WTC11 (cell line): ENCODE results near the gene SLC8A3. TPM values are rescaled to one million over a fixed set of nuclear protein-coding genes. Genes with fewer than 3 reads are reported as not detected.
"Not testable (repeated sequence)": the region's sequence is repeated elsewhere in the genome, so short reads cannot be mapped to it uniquely, and the experiment has no call there.

Experiments
- ATAC-seq: fragments of 200-7000 bp; cut with Tn5 transposase; 2 replicates; pipeline ENCODE4 v1.10.0; 2021; ENCODE audit warnings: mild to moderate bottlenecking, moderate library complexity
- Bru-seq: library from RNA; stranded (reverse); fragments of 400-500 nt; gene quantifications from one replicate; lab custom pipeline; 2021; lab: Mats Ljungman, UMichigan
- CTCF ChIA-PET: fragments of 300-600 bp; sonication (Branson Sonifier 250); formaldehyde crosslinking; loops from one replicate; lab custom pipeline; 2021; ENCODE audit warnings: antibody characterized with exemption; lab: Charles Lee
- POLR2A ChIA-PET: fragments of 350-600 bp; sonication (Branson Sonifier 250); formaldehyde crosslinking; loops from one replicate; lab custom pipeline; 2021; ENCODE audit warnings: antibody characterized with exemption; lab: Charles Lee
- DNase-seq: peaks from one replicate; pipeline ENCODE4 v3.0.0; 2021; ENCODE audit warnings: low spot score
- H3K27ac Mint-ChIP-seq: 2 replicates; pipeline ENCODE4 v1.8.0; 2021; ENCODE audit warnings: mixed read lengths
- H3K27me3 Mint-ChIP-seq: 2 replicates; pipeline ENCODE4 v1.8.0; 2021; ENCODE audit warnings: low read depth, mild to moderate bottlenecking, moderate library complexity, mixed read lengths
- H3K36me3 Mint-ChIP-seq: 2 replicates; pipeline ENCODE4 v1.8.0; 2021; ENCODE audit warnings: mixed read lengths
- H3K4me1 Mint-ChIP-seq: 2 replicates; pipeline ENCODE4 v1.8.0; 2022; ENCODE audit warnings: mixed read lengths
- H3K4me3 Mint-ChIP-seq: 2 replicates; pipeline ENCODE4 v1.8.0; 2021; ENCODE audit warnings: mild to moderate bottlenecking, moderate library complexity, mixed read lengths
- H3K9me3 Mint-ChIP-seq: 2 replicates; pipeline ENCODE4 v1.8.0; 2021; ENCODE audit warnings: mixed read lengths
- CREM ChIP-seq: sonication (generic); formaldehyde crosslinking; IDR thresholded peaks from 2 replicates; pipeline ENCODE4 v1.8.1; 2022; ENCODE audit warnings: mild to moderate bottlenecking, missing genetic modification reagents, moderate library complexity
- ELF4 ChIP-seq: sonication (generic); formaldehyde crosslinking; IDR thresholded peaks from 2 replicates; pipeline ENCODE4 v1.8.1; 2022; ENCODE audit warnings: low read depth, mild to moderate bottlenecking, moderate library complexity, missing genetic modification reagents
- GABPB1 ChIP-seq: sonication (generic); formaldehyde crosslinking; IDR thresholded peaks from 2 replicates; pipeline ENCODE4 v1.8.1; 2023; ENCODE audit warnings: mild to moderate bottlenecking, missing genetic modification reagents
- NR1H2 ChIP-seq: sonication (generic); formaldehyde crosslinking; IDR thresholded peaks from 2 replicates; pipeline ENCODE4 v1.9.0; 2021; ENCODE audit warnings: mild to moderate bottlenecking, moderate library complexity, missing genetic modification reagents
- NR2C2 ChIP-seq: sonication (generic); formaldehyde crosslinking; IDR thresholded peaks from 2 replicates; pipeline ENCODE4 v1.8.0; 2022; ENCODE audit warnings: mild to moderate bottlenecking, missing genetic modification reagents
- OVOL2 ChIP-seq: fragments of 250-450 bp; sonication (Bioruptor Pico); IDR thresholded peaks from 2 replicates; pipeline ENCODE4 v1.9.0; 2021; ENCODE audit warnings: mild to moderate bottlenecking, borderline replicate concordance
- RELA ChIP-seq: sonication (generic); formaldehyde crosslinking; IDR thresholded peaks from 2 replicates; pipeline ENCODE4 v1.8.1; 2022; ENCODE audit warnings: missing genetic modification reagents, mild to moderate bottlenecking, borderline replicate concordance
- SOX15 ChIP-seq: fragments of 250-450 bp; sonication (Bioruptor Pico); IDR thresholded peaks from 2 replicates; pipeline ENCODE4 v1.9.0; 2021; ENCODE audit warnings: mild to moderate bottlenecking
- SP1 ChIP-seq: sonication (generic); formaldehyde crosslinking; conservative IDR thresholded peaks from 2 replicates; pipeline ENCODE4 v1.8.1; 2022; ENCODE audit warnings: missing genetic modification reagents
- TCF7 ChIP-seq: sonication (generic); formaldehyde crosslinking; IDR thresholded peaks from 2 replicates; pipeline ENCODE4 v1.8.0; 2022; ENCODE audit warnings: mild to moderate bottlenecking, low read depth, missing genetic modification reagents, moderate library complexity
- TEAD1 ChIP-seq: sonication (generic); formaldehyde crosslinking; IDR thresholded peaks from 2 replicates; pipeline ENCODE4 v1.8.0; 2022; ENCODE audit warnings: mild to moderate bottlenecking, missing genetic modification reagents
- ZMAT4 ChIP-seq: fragments of 250-450 bp; sonication (Bioruptor Pico); IDR thresholded peaks from 2 replicates; pipeline ENCODE4 v1.9.0; 2021; ENCODE audit warnings: mild to moderate bottlenecking
- ZNF121 ChIP-seq: sonication (generic); formaldehyde crosslinking; IDR thresholded peaks from 2 replicates; pipeline ENCODE4 v1.8.0; 2023; ENCODE audit warnings: missing genetic modification reagents
- ZNF232 ChIP-seq: sonication (generic); formaldehyde crosslinking; IDR thresholded peaks from 2 replicates; pipeline ENCODE4 v1.8.0; 2022; ENCODE audit warnings: mild to moderate bottlenecking, missing genetic modification reagents
- ZNF263 ChIP-seq: sonication (generic); formaldehyde crosslinking; IDR thresholded peaks from 2 replicates; pipeline ENCODE4 v1.8.1; 2022; ENCODE audit warnings: low read depth, mild to moderate bottlenecking, moderate library complexity, missing genetic modification reagents
- long read RNA-seq, 3 experiments: library from RNA in 1 of 3; library from capped mRNA in 1 of 3; library from polyadenylated mRNA in 1 of 3; unstranded in 2 of 3; stranded (forward) in 1 of 3; transcript quantifications; one replicate each; pipeline ENCODE4 v2.0.0, GENCODE V29; 2021
- total RNA-seq: library from RNA; stranded (reverse); gene quantifications from 3 replicates; pipeline ENCODE4 v1.2.3, GENCODE V29; 2021
- TF ChIP-seq, protein P1 (sequence below): sonication (generic); formaldehyde crosslinking; IDR thresholded peaks from 2 replicates; pipeline ENCODE4 v1.8.1; 2023; ENCODE audit warnings: mild to moderate bottlenecking, missing genetic modification reagents, moderate library complexity
- TF ChIP-seq, protein P2 (sequence below): fragments of 250-450 bp; sonication (Bioruptor Pico); IDR thresholded peaks from 2 replicates; pipeline ENCODE4 v1.9.0; 2021; ENCODE audit warnings: moderate library complexity, mild to moderate bottlenecking, inconsistent platforms, borderline replicate concordance
- TF ChIP-seq, protein P3 (sequence below): fragments of 250-450 bp; sonication (Bioruptor Pico); IDR thresholded peaks from 2 replicates; pipeline ENCODE4 v2.1.2; 2022; ENCODE audit warnings: mild to moderate bottlenecking, moderate library complexity

SLC8A3 gene
- 0.57 to 0.89 TPM (median 0.63 TPM) in 3 replicates for total RNA-seq
- Bru-seq, nascent RNA, result percentile 21 among the genes with signal in this experiment
- long read RNA-seq, experiment 1, partial matches to known transcripts, result 0 of 1 reads
- long read RNA-seq, experiment 1, other reads (novel, unspliced or antisense), result 1 of 1 reads
- long read RNA-seq, experiment 2, partial matches to known transcripts, result 0 of 1 reads
- long read RNA-seq, experiment 2, other reads (novel, unspliced or antisense), result 1 of 1 reads
- long read RNA-seq, experiment 3, result 0 reads

- no peaks in the 10 kb centered on the region for H3K36me3 Mint-ChIP-seq
- peak within 1 kb of the TSS; percentile 83 for H3K4me3 Mint-ChIP-seq
- H3K27ac Mint-ChIP-seq, result no peak within 1 kb of the TSS
- ChIA-PET CTCF (interaction anchor here (0.9 to 2.1 kb wide), 10 partner anchors 11 to 129 kb away, joined by 3 to 9 read pairs (median 5); no protein-coding TSS in a partner anchor), POLR2A (interaction anchor here (1.3 kb wide), 1 partner anchor 36 kb away, joined by 5 read pairs; no protein-coding TSS in a partner anchor)
- peaks cover 58% of the 10 kb centered on the region for H3K27me3 Mint-ChIP-seq
- peak; percentile 59 for DNase-seq
- H3K9me3 Mint-ChIP-seq, result peaks cover 3% of the 10 kb centered on the region; the same call in 1 of the 2 replicates
- TF ChIP-seq SOX15 (CRISPR knock-in tag) (no peak), TEAD1 (CRISPR knock-in tag) (0 out of 2 replicates have a peak, but pooled peaks have one; percentile 11), NR2C2 (no peak), CREM (0 out of 2 replicates have a peak, but pooled peaks have one; percentile 22), ZNF232 (CRISPR knock-in tag) (0 out of 2 replicates have a peak, but pooled peaks have one; percentile 13)
- TF ChIP-seq, protein P1, sequence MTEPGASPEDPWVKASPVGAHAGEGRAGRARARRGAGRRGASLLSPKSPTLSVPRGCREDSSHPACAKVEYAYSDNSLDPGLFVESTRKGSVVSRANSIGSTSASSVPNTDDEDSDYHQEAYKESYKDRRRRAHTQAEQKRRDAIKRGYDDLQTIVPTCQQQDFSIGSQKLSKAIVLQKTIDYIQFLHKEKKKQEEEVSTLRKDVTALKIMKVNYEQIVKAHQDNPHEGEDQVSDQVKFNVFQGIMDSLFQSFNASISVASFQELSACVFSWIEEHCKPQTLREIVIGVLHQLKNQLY (CRISPR knock-in tag), result no peak
- H3K4me1 Mint-ChIP-seq, result peaks cover 37% of the 10 kb centered on the region
- peak; percentile 34 for ATAC-seq
These were observed at the start of gene SLC8A3 for GRCh38 chr14:70188659-70189455. Gene SLC8A3 (minus strand): TSS chr14:70188951. CDS start chr14:70168422, 20,529 bp downstream.

DNA sequence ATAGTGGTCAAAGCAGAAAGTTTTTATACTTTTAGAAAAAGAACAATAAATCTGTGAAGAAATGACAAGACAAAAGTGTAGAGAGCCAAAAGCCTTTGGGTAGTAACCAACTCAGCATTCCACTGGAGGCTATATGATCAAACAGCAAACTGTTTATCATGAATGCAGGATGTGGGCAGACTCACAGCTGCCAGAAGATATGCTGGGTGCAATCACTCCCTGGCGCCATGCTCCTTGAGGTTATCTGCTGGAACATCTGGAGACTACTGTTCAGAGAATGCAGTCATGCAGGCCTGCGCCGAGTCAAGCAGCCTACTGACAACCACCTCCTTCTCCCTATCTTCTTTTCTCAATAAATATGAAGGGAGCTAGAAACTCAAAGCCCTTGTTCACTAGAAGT is 49.0 kb upstream of the SLC8A3 start:
- ATAC-seq, result no peak
- no peak for DNase-seq
- H3K27ac Mint-ChIP-seq, result no peak overlapping the region
- H3K4me3 Mint-ChIP-seq, result no peak overlapping the region
- CTCF ChIA-PET, result no interaction called here
- H3K36me3 Mint-ChIP-seq, result 0 out of 2 replicates have a peak, but pooled peaks cover 2% of the 10 kb centered on the region
- POLR2A ChIA-PET, result no interaction called here
- peaks cover 7% of the 10 kb centered on the region for H3K9me3 Mint-ChIP-seq
- TF ChIP-seq ZNF121 (CRISPR knock-in tag), result no peak
- H3K27me3 Mint-ChIP-seq, result peaks cover 27% of the 10 kb centered on the region
- peaks cover 11% of the 10 kb centered on the region for H3K4me1 Mint-ChIP-seq

GRCh38 chr14:70234066-70234950 is 45.6 kb upstream of the SLC8A3 start:
- POLR2A ChIA-PET, result no interaction called here
- no peak overlapping the region for H3K4me3 Mint-ChIP-seq

DNA sequence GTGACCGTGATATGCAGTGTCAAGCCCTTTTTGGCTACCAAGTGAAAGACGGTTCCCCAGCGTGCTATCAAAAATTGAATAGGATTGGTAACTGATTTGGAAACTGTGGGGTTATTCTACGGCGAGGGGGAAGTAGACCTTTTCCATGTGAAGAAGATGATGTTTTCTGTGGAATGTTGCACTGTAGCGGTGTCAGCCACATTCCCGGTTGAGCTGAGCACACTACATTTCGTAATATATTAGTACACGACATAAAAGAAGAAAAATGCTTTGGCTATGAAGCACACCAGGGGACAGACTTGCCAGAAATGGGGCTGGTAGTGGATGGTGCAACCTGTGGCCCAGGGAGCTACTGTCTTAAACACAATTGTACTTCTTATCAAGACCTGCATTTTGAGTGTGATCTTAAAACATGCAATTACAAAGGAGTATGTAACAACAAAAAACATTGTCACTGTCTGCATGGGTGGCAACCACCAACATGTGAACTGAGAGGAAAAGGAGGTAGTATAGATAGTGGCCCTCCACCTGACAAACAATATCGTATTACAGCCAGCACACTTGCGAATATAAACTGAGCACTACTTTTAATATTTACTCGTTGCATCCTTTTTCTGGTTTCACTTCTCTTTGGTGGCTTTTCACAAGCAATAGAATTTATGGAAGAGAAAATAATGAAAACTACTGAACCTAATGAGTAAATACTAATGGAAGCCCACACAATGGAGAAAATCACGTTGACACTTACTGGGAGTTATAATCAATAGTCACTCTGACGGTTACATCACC is 43.2 kb upstream of the SLC8A3 start:
- CTCF ChIA-PET, H3K36me3 Mint-ChIP-seq, POLR2A ChIA-PET, ATAC-seq, H3K27me3 Mint-ChIP-seq, DNase-seq, H3K4me3 Mint-ChIP-seq, H3K27ac Mint-ChIP-seq: not testable (repeated sequence)
- Mint-ChIP-seq H3K9me3 (peaks cover 23% of the 10 kb centered on the region), H3K4me1 (peaks cover 34% of the 10 kb centered on the region)

More at GRCh38 chr14:70234066-70234950, 45.6 kb upstream of the SLC8A3 start:
- Mint-ChIP-seq H3K4me1 (peaks cover 30% of the 10 kb centered on the region), H3K36me3 (no peaks in the 10 kb centered on the region), H3K27ac (no peak overlapping the region), H3K9me3 (peaks cover 9% of the 10 kb centered on the region; the same call in 1 of the 2 replicates), H3K27me3 (peaks cover 18% of the 10 kb centered on the region)
- no peak for TF ChIP-seq SOX15 (CRISPR knock-in tag)
- no peak for TF ChIP-seq NR1H2
- TF ChIP-seq, protein P2, sequence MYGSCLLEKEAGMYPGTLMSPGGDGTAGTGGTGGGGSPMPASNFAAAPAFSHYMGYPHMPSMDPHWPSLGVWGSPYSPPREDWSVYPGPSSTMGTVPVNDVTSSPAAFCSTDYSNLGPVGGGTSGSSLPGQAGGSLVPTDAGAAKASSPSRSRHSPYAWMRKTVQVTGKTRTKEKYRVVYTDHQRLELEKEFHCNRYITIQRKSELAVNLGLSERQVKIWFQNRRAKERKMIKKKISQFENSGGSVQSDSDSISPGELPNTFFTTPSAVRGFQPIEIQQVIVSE (CRISPR knock-in tag), result no peak
- TF ChIP-seq ZMAT4 (CRISPR knock-in tag), result no peak
- no peak for TF ChIP-seq ELF4 (CRISPR knock-in tag)
- no peak for TF ChIP-seq ZNF263 (CRISPR knock-in tag)
- TF ChIP-seq RELA (CRISPR knock-in tag), result no peak
- TF ChIP-seq CREM, result no peak
- TF ChIP-seq GABPB1 (CRISPR knock-in tag), result no peak
- TF ChIP-seq TCF7 (CRISPR knock-in tag), result no peak
- TF ChIP-seq SP1 (CRISPR knock-in tag), result no peak
- TF ChIP-seq, protein P3, sequence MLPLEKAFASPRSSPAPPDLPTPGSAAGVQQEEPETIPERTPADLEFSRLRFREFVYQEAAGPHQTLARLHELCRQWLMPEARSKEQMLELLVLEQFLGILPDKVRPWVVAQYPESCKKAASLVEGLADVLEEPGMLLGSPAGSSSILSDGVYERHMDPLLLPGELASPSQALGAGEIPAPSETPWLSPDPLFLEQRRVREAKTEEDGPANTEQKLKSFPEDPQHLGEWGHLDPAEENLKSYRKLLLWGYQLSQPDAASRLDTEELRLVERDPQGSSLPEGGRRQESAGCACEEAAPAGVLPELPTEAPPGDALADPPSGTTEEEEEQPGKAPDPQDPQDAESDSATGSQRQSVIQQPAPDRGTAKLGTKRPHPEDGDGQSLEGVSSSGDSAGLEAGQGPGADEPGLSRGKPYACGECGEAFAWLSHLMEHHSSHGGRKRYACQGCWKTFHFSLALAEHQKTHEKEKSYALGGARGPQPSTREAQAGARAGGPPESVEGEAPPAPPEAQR (CRISPR knock-in tag), result no peak
- TF ChIP-seq OVOL2 (CRISPR knock-in tag), result no peak
- DNase-seq (no peak), ATAC-seq (no peak)
- CTCF ChIA-PET, result interaction anchor here (1.1 kb wide), 1 partner anchor 22 kb away, joined by 3 read pairs; no protein-coding TSS in a partner anchor
